HepG2 (cell line): ENCODE results near the gene CNNM4. TPM values are rescaled to one million over a fixed set of nuclear protein-coding genes. Genes with fewer than 3 reads are reported as not detected.
A peak's percentile ranks its signal among the peaks of the same experiment; 100 is the strongest.

ENCODE experiments used
- ATM ChIP-seq: fragments of 450-650 bp; IDR thresholded peaks from 2 replicates; pipeline ENCODE4 v1.7.1; 2017; ENCODE audit warnings: mild to moderate bottlenecking, borderline replicate concordance
- GATAD2A ChIP-seq: IDR thresholded peaks from 2 replicates; pipeline ENCODE4 v1.6.1; 2016
- GMEB1 ChIP-seq: sonication (generic); formaldehyde crosslinking; IDR thresholded peaks from 2 replicates; pipeline ENCODE4 v1.5.1; 2020; ENCODE audit warnings: missing genetic modification reagents, mild to moderate bottlenecking, borderline replicate concordance
- HDAC2 ChIP-seq: sonication (generic); formaldehyde crosslinking; IDR thresholded peaks from 2 replicates; pipeline ENCODE4 v1.4.0; 2020; ENCODE audit warnings: missing genetic modification reagents
- HNRNPK ChIP-seq: fragments of 200-400 bp; formaldehyde crosslinking; IDR thresholded peaks from 2 replicates; pipeline ENCODE4 v1.6.1; 2018; ENCODE audit warnings: low read length, low read depth, moderate library complexity, mild to moderate bottlenecking; ENCODE audit not compliant: poor library complexity, severe bottlenecking
- HOXA7 ChIP-seq: sonication (generic); formaldehyde crosslinking; IDR thresholded peaks from 2 replicates; pipeline ENCODE4 v1.8.1; 2022; ENCODE audit warnings: mild to moderate bottlenecking, missing genetic modification reagents, moderate library complexity
- IRF2 ChIP-seq: IDR thresholded peaks from 2 replicates; pipeline ENCODE4 v1.6.1; 2018; ENCODE audit warnings: missing genetic modification reagents, missing compliant biosample characterization
- KAT8 ChIP-seq: IDR thresholded peaks from 2 replicates; pipeline ENCODE4 v1.6.1; 2016; ENCODE audit warnings: missing genetic modification reagents, missing compliant biosample characterization
- MAFK ChIP-seq, 2 experiments: IDR thresholded peaks in 1 of 2; conservative IDR thresholded peaks in 1 of 2; 2 replicates each; pipeline ENCODE4 v1.6.1; 2011; ENCODE audit warnings: improper control_type of control experiment in 2 of 2, low read length in 2 of 2
- NFAT5 ChIP-seq: sonication (generic); formaldehyde crosslinking; IDR thresholded peaks from 2 replicates; pipeline ENCODE4 v1.4.0; 2020; ENCODE audit warnings: missing genetic modification reagents
- RBFOX2 ChIP-seq: fragments of 200-400 bp; formaldehyde crosslinking; IDR thresholded peaks from 2 replicates; pipeline ENCODE4 v1.6.1; 2017; ENCODE audit warnings: low read depth, mild to moderate bottlenecking, low read length
- SMAD3 ChIP-seq: sonication (generic); formaldehyde crosslinking; IDR thresholded peaks from 2 replicates; pipeline ENCODE4 v1.4.0; 2020; ENCODE audit warnings: missing genetic modification reagents
- TRAFD1 ChIP-seq: sonication (generic); formaldehyde crosslinking; IDR thresholded peaks from 2 replicates; pipeline ENCODE4 v1.5.1; 2020; ENCODE audit warnings: missing genetic modification reagents, mild to moderate bottlenecking, borderline replicate concordance
- XBP1 ChIP-seq: sonication (generic); formaldehyde crosslinking; IDR thresholded peaks from 2 replicates; pipeline ENCODE4 v1.5.0; 2020; ENCODE audit warnings: missing genetic modification reagents
- YEATS2 ChIP-seq: sonication (generic); formaldehyde crosslinking; IDR thresholded peaks from 2 replicates; pipeline ENCODE4 v1.4.0; 2020; ENCODE audit warnings: missing genetic modification reagents, borderline replicate concordance
- ZNF280B ChIP-seq: sonication (generic); formaldehyde crosslinking; IDR thresholded peaks from 2 replicates; pipeline ENCODE4 v1.5.0; 2020; ENCODE audit warnings: missing genetic modification reagents, mild to moderate bottlenecking, borderline replicate concordance
- ZNF605 ChIP-seq: sonication (generic); formaldehyde crosslinking; IDR thresholded peaks from 2 replicates; pipeline ENCODE4 v1.8.0; 2022; ENCODE audit warnings: mild to moderate bottlenecking, missing genetic modification reagents
- polyA plus RNA-seq, 8 experiments: library from polyadenylated mRNA; depleted of rRNA in 3 of 8; stranded (reverse) in 7 of 8; unstranded in 1 of 8; fragments of >200 nt; fragmentation: Illumina TruSeq in 4 of 8; extraction: Trizol in 4 of 8; gene quantifications; 2 replicates each; pipeline versions ENCODE4 v1.2.1 to v1.2.3, GENCODE V29; 2011 to 2016; ENCODE audit warnings: low read depth in 4 of 8, missing spikeins in 1 of 8, mixed read lengths in 1 of 8; ENCODE audit not compliant: insufficient read depth in 1 of 8
- total RNA-seq, 5 experiments: library from RNA; depleted of rRNA; stranded (reverse); fragments of >200 nt; fragmentation: Illumina TruSeq; extraction: Trizol; gene quantifications; 2 replicates each; pipeline ENCODE4 v1.2.3, GENCODE V29; 2016; ENCODE audit warnings: low read depth in 1 of 5

Gene CNNM4
- total and polyA plus RNA-seq, 2 of the 13 experiments (the other 11 are each of a cell fraction or from before 2014, with no cell fraction given) = 5.9 to 8.4 TPM

- TF ChIP-seq TRAFD1 (CRISPR knock-in tag) (no peak), ZNF605 (CRISPR knock-in tag) (no peak), ATM (no peak), HOXA7 (CRISPR knock-in tag) (no peak), XBP1 (CRISPR knock-in tag) (no peak), YEATS2 (CRISPR knock-in tag) (no peak), HNRNPK (no peak), GMEB1 (no peak), IRF2 (CRISPR knock-in tag) (no peak; the same call in 1 of the 2 replicates), HDAC2 (CRISPR knock-in tag) (0 out of 2 replicates have a peak, but pooled peaks have one; percentile 47), MAFK (conservative IDR thresholded peaks at IDR 0.05 in 1 of 2, IDR thresholded peaks at IDR 0.05 in 1 of 2; ENCODE audit: low read length in 2 of 2) (no peak), SMAD3 (CRISPR knock-in tag) (no peak), ZNF280B (CRISPR knock-in tag) (no peak), GATAD2A (peak; percentile 57; the same call in 1 of the 2 replicates), KAT8 (CRISPR knock-in tag) (no peak), RBFOX2 (no peak), NFAT5 (CRISPR knock-in tag) (no peak)
Observed at GRCh38 chr2:96801005-96801785, 40.5 kb downstream of the CNNM4 start (continued).
